ENCODE measurements around the gene NXPE1.

- TF ChIP-seq REST (IDR thresholded peaks at IDR 0.05; ENCODE audit: insufficient replicate concordance, low read depth) (no peak), CTCF (IDR thresholded peaks at IDR 0.05; ENCODE audit: insufficient read depth, low read length) (no peak)
Observed at GRCh38 chr11:114511079-114511478, 48.6 kb downstream of the NXPE1 start.

Data from HL-60 (cell line).